Stimulated activated CD4-positive, alpha-beta T cell treated with anti-CD3 and anti-CD28 coated beads, Interleukin-1b, Interleukin-23, amount 100 ng/mL, for 1 hour (primary cell): ENCODE data around the gene CACNG7.

Source experiments
- DNase-seq, 2 donors: peaks; one replicate each; pipeline ENCODE4 v3.0.0-alpha.2; 2020; ENCODE audit warnings: low read depth in 2 of 2

The CACNG7 gene

GRCh38 chr19:53983457-53984289 is 74.6 kb downstream of the CACNG7 start:
- no peak for DNase-seq

DNA sequence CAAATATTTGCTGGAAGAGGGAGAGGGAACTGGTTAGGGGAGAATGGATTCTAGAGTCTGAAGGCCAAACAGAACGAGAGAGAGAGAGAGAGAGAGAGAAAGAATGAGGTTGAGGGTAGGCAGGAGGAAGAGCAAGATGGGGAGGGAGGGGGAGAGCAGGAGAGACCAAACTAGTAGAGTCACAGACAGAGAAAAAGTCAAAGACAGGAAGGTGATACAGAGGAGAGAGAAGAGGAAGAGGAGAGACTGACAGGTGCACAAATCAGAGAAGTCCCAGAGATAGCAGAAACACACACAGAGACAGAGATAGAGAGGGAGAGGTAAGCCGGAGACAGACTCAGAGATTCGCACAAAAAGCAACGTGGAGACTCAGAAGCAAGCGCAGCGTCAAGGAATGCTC is 76.8 kb downstream of the CACNG7 start:
- no peak for DNase-seq

DNA sequence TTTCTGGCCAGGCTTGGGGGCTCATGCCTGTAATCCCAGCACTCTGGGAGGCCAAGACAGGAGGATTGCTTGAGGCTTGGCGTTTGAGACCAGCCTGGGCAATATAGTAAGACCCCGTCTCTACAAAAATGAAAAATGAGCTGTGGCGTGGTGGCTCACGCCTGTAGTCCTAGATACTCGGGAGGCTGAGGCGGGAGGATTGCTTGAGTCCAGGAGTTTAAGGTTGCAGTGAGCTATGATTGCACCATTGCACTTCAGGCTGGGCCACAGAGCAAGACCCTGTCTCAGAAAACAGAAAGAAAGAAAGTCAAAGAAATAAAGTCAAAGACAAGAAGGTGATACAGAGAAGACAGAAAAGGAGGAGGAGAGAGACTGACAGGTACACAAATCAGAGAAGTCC is 79.9 kb downstream of the CACNG7 start:
- no peak for DNase-seq

DNA sequence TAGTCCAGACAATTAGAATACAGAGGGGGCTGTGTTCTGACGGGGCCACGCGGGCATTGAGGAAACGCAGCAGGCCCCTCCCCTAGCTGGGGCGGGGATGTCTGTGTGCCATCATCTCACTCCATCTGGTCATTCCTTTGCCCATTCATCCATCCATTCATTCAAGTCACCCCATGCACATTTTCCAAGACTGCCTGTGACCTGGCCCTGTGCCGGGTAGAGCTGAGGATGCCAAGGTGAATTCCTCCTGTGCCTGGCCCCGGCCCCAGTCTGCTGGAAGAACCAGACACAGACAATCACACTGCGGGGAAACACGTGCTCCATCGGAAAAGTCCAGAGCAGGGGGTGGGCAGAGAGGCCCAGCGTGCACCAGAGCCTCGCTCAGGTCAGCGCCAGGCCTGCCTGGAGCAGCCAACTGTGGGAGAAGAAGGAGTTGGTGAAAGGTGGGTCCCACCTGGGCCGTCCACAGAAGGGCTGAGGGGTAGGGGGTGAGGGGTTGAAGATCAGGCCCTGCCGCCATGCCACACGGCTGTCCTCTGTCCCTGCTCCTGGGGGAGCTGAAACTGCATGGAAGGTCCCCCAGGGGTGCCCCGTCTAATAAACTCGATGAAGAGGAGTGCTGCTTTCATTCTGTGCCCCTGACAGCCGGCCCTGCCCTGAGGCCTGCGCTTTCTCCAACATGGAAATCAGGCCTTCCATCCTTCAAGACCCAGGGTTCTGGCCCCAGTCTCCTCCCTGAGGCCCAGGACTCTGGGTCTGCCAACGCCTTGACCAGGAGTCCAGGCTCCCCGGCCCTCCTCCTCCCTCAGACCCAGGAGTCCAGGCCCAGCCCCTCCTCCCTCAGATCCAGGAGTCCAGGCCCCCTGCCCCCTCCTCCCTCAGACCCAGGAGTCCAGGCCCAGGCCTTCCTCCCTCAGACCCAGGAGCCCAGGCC is 80.8 kb downstream of the CACNG7 start:
- no peak for DNase-seq

- no peak for DNase-seq
Observed at GRCh38 chr19:53991224-53992113, 82.4 kb downstream of the CACNG7 start, which contains the start of gene CACNG6. CACNG6 (plus strand) TSS chr19:53991637; CDS start chr19:53992878, 1,241 bp downstream.

DNA sequence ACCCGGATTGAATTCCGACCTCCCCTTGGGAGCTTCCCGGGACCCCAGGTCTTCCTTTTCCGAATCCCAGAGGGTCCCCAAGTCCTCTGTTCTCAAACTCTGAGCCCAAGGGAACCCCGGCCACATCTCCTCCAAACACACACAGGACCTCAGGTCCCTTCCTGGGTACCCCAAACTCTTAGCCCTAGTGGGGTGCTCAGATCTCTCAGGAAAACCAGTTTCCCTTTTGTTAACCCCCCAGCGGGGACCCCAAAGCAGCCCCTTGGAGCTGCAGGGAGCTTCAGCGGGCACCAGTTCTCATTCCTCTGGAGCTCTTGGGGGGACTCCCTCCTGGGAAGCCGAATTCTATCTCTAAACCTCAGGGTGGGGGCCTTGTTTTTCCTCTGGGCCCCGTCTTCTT is 83.1 kb downstream of the CACNG7 start:
- DNase-seq, result no peak

DNA sequence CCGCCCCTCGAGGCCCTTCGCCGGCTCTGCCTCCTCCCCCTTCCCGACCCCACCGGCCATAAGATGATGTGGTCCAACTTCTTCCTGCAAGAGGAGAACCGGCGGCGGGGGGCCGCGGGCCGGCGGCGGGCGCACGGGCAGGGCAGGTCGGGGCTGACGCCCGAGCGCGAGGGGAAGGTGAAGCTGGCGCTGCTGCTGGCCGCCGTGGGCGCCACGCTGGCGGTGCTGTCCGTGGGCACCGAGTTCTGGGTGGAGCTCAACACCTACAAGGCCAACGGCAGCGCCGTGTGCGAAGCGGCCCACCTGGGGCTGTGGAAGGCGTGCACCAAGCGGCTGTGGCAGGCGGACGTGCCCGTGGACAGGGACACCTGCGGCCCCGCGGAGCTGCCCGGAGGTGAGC is 83.7 kb downstream of the CACNG7 start:
- DNase-seq, result no peak

DNA sequence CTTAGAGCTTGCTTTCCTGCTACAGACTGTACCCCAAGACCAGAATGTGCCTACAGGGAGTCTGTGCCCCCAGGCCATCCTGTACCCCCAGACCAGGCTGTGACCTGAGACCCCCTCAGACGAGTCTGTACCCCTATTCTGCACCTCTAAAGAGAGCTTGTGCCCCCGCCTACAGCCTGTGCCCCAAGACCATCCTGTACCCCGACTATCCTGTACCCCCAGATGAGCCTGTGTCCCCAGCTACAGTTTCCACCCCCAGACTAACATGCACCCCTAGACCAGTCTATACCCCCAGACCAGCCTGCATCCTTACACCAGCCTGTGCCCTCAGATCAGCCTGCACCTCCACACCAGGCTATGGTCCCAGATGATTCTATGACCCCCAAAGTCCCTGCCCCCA is 84.4 kb downstream of the CACNG7 start:
- DNase-seq, result no peak
